Lower leg skin (tissue), 4 donors: Measurements from ENCODE around the gene SERBP1. TPM values are rescaled to one million over a fixed set of nuclear protein-coding genes. Genes with fewer than 3 reads are reported as not detected.
"Not testable (repeated sequence)": the region's sequence is repeated elsewhere in the genome, so short reads cannot be mapped to it uniquely, and the experiment has no call there.

Source experiments
- DNase-seq, 2 donors: peaks; one replicate each; pipeline ENCODE4 v3.0.0-alpha.2; 2019; ENCODE audit warnings: low spot score in 2 of 2
- H3K4me3 ChIP-seq: fragments of 200-600 bp; sonication (generic); 2 replicates; pipeline ENCODE4 v1.5.1; 2017; ENCODE audit warnings: mild to moderate bottlenecking, low read depth; ENCODE audit not compliant: poor library complexity, severe bottlenecking
- POLR2A ChIP-seq, 2 donors: fragments of 450-650 bp; IDR thresholded peaks; one replicate each; pipeline ENCODE4 v1.6.1; 2016 to 2017; ENCODE audit warnings: antibody characterized with exemption in 2 of 2, mild to moderate bottlenecking in 1 of 2, moderate library complexity in 1 of 2
- WGBS, 2 donors: methylation state at CpG; one replicate each; pipeline ENCODE4 v1.1.5; 2018; 5-methylcytosine and 5-hydroxymethylcytosine counted together
- intact Hi-C: fragments of 100-400 bp; cut with DNase I; formaldehyde crosslinking; loops from one replicate; pipeline ENCODE4 v1.15.0; 2023; ENCODE audit warnings: low total_unique reads
- total RNA-seq, 4 donors: library from RNA; depleted of rRNA; stranded (reverse); fragments of >200 nt; gene quantifications; one replicate each; pipeline ENCODE4 v1.1.0, GENCODE V29; 2016
- TF ChIP-seq, protein P1 (sequence below), 3 donors: fragments of 450-650 bp; IDR thresholded peaks; one replicate each; pipeline ENCODE4 v1.5.1; 2016; ENCODE audit warnings: antibody characterized with exemption in 3 of 3, mild to moderate bottlenecking in 3 of 3, moderate library complexity in 2 of 3

The SERBP1 gene
- total RNA-seq, 4 donors from 2014 or later, result 232 to 292 (median 273) TPM

DNA sequence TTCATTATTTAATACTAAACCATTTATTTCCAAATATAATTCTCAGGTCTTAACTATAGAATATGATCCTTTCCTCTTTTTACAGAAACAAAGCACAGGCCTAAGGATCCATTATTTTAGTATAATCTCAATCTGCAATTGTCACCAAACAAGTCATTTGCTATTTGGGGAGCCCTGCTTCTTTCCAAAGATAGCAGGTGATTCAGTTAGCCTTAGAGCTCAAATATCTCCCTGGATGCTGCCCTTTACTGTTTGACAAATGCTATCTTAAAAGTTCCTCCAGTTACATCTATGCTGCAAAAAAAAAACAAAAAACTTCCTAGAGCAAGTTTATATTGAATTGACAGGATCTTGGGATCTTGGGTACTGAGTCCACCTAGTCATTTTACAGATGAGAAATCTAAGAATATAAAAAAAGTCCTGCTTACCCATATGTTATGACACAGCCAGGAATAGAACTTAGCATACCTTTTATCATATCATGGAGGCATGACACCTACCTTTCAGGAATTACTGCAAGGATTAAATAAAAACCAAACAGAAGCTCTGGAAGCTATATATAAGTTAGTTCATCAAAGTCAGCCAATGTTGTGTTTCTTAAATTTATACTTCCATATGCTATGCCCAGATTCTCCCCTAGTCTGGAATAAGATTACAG is 9.2 kb downstream of the SERBP1 start:
- no peak for TF ChIP-seq POLR2A (IDR thresholded peaks at IDR 0.05)
- TF ChIP-seq, protein P1, sequence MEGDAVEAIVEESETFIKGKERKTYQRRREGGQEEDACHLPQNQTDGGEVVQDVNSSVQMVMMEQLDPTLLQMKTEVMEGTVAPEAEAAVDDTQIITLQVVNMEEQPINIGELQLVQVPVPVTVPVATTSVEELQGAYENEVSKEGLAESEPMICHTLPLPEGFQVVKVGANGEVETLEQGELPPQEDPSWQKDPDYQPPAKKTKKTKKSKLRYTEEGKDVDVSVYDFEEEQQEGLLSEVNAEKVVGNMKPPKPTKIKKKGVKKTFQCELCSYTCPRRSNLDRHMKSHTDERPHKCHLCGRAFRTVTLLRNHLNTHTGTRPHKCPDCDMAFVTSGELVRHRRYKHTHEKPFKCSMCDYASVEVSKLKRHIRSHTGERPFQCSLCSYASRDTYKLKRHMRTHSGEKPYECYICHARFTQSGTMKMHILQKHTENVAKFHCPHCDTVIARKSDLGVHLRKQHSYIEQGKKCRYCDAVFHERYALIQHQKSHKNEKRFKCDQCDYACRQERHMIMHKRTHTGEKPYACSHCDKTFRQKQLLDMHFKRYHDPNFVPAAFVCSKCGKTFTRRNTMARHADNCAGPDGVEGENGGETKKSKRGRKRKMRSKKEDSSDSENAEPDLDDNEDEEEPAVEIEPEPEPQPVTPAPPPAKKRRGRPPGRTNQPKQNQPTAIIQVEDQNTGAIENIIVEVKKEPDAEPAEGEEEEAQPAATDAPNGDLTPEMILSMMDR (IDR thresholded peaks at IDR 0.05), result no peak
- intact Hi-C loops, result no loop called here
- no peak overlapping the region for H3K4me3 ChIP-seq
- DNase-seq, result no peak

DNA sequence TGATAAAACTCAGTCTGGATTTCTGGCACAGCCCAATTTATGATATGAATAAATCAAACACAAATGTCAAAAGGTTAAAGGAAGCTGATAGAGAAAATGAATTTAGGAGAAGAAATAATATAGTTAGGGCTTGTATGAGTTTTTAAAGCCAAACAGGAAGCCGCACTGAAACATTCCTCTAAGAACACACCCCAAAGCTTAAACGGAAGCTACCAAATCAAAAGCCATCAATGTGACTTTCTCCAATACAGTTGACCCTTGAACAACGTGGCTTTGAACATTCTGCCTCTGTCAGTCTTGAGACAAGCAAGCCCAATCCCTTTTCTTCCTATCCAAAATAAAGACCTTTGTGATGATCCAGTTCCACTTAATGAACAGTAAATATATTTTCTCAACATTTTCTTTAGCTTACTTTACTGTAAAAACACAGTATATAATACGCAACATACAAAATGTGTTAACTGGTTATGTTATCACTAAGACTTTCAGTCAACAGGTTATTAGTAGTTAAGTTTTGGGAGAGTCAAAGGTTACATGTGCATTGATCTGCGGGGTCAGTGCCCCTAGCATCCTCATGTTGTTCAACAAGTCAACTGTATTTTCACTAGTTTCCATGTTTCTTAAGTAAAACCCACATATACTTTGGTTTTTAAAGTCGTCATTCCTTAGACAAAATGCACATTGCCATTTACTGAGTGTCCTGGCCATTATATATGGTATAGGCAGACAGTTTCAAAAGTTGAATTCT is 11.2 kb downstream of the SERBP1 start:
- DNase-seq, result no peak
- H3K4me3 ChIP-seq, result no peak overlapping the region
- no peak for TF ChIP-seq POLR2A (IDR thresholded peaks at IDR 0.05)
- TF ChIP-seq, protein P1 (IDR thresholded peaks at IDR 0.05), result no peak
- intact Hi-C loops, result no loop called here
- WGBS, 2 donors, result 65 to 72% methylated on average over 6 of the region's 6 CpGs

DNA sequence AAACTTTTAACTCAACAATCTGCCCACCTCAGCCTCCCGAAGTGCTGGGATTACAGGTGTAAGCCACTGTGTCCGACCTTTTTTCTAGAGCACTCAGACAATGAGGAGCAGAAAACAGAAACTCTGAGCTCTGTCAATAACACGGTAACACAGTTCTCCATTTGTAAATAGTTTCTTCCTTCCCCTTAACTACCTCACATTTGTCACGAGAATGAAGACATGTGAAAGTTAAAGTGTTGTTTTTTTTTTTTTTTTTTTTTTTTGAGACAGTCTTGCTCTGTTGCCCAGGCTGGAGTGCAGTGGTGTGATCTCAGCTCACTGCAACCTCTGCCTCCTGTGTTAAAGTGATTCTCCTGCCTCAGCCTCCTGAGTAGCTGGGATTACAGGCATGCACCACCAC is 12.5 kb downstream of the SERBP1 start:
- intact Hi-C loops, DNase-seq, H3K4me3 ChIP-seq: not testable (repeated sequence)
- WGBS, 2 donors, result 85 to 86% methylated on average over 4 of the region's 4 CpGs

DNA sequence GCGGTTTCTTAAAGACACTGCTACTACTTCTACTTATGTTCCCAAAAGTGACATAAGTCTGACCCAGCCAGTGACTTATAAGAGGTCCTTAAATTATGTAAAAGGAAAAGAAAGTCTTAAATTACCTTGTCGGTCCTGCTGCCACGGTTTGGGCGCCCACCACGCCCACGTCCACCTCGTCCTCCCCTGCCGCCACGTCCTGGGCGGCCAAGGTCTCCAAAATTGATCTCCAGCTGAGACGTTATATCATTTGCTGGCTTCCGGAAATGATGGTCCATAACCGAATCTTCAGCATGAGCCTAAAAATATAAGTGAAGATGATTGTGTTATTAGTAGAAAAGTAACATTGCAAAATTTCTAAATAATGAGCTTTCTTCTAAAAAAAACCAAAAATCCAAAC is 15.2 kb downstream of the SERBP1 start:
- no peak for TF ChIP-seq POLR2A (IDR thresholded peaks at IDR 0.05)
- TF ChIP-seq, protein P1 (IDR thresholded peaks at IDR 0.05), result no peak
- no peak for DNase-seq
- H3K4me3 ChIP-seq, result no peak overlapping the region
- intact Hi-C loops, result no loop called here
- 91 to 95% methylated on average over 13 of the region's 13 CpGs for WGBS, 2 donors

DNA sequence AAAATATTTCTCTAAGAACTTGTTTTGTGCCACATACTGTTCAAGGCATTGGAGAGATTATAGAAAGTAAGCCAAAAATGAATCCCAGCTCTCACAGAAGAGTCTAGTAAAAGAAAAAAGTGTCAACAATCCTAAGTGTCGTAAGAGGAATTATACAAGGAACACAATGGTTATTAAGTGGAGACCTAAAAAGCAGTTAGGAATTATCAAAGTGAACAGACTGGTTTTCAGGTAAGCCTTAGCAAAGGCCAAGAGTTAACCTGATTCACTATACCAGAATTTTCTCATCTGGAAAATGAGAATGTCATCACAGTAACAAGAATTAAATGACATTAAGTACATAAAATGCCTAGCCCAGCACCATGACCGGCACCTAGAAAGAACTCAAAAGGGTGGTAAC is 15.6 kb downstream of the SERBP1 start:
- intact Hi-C loops, result no loop called here
- no peak overlapping the region for H3K4me3 ChIP-seq
- TF ChIP-seq, protein P1 (IDR thresholded peaks at IDR 0.05), result no peak
- TF ChIP-seq POLR2A (IDR thresholded peaks at IDR 0.05), result no peak
- no peak for DNase-seq
- WGBS, 2 donors, result 87 to 91% methylated on average over 2 of the region's 2 CpGs

DNA sequence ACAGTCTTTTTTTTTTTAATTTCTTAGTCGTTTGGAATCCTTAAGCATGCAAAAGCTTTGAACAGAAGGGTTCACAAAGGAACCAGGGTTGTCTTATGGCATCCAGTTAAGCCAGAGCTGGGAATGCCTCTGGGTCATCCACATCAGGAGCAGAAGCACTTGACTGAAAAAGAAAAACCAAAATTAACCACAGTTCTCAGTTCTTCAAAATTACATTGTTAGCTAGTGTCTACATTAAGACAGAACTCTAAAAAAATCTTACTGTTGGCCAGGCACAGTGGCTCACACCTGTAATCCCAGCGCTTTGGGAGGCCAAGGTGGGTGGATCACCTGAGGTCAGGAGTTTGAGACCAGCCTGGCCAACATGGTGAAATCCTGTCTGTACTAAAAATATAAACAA is 17.1 kb downstream of the SERBP1 start:
- H3K4me3 ChIP-seq, DNase-seq, intact Hi-C loops: not testable (repeated sequence)
- 64 to 75% methylated on average over 2 of the region's 2 CpGs for WGBS, 2 donors

DNA sequence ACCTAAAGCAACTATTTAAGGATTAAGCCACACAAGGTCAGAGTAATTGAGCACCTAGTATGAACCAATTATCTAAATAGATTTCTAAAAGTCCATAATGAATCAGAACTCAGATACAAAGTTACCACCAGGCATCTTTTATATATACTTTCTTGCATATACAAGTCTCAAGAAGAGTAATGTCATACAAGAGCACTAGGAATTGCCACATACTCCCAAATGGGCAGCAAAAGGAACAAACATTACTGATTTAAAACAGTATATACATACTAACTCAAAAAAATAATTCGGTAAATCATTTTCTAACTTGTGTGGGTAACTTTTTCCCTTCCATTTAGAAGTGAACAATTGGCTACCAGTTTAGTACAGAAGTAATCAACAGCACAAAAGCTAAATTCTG is 22.1 kb downstream of the SERBP1 start:
- 92 to 95% methylated on average over 1 of the region's 1 CpG for WGBS, 2 donors
- no peak overlapping the region for H3K4me3 ChIP-seq
- TF ChIP-seq, protein P1 (IDR thresholded peaks at IDR 0.05), result no peak
- no peak for TF ChIP-seq POLR2A (IDR thresholded peaks at IDR 0.05)
- no peak for DNase-seq
- intact Hi-C loops, result no loop called here
